Stimulated activated CD4-positive, alpha-beta T cell treated with anti-CD3 and anti-CD28 coated beads, Interleukin-4, amount 100 ng/mL, for 1 hour (primary cell): ENCODE measurements around the gene GTPBP2.
"Not testable (repeated sequence)": the region's sequence is repeated elsewhere in the genome, so short reads cannot be mapped to it uniquely, and the experiment has no call there.

Experiments
- DNase-seq: peaks from one replicate; pipeline ENCODE4 v3.0.0-alpha.2; 2020

The GTPBP2 gene

GRCh38 chr6:43623880-43624785, 4.9 kb downstream of the GTPBP2 start:
- DNase-seq = no peak

- DNase-seq = no peak
These were observed 6.5 kb downstream of the GTPBP2 start for GRCh38 chr6:43622541-43622940.

GRCh38 chr6:43621836-43622180, 7.3 kb downstream of the GTPBP2 start:
- no peak for DNase-seq

- DNase-seq = no peak
These were observed 7.8 kb downstream of the GTPBP2 start for GRCh38 chr6:43621078-43621835.

GRCh38 chr6:43616725-43617472, 12.2 kb downstream of the GTPBP2 start:
- DNase-seq = no peak

GRCh38 chr6:43614396-43614730, 14.7 kb downstream of the GTPBP2 start:
- no peak for DNase-seq

- DNase-seq = no peak
These were observed 15.2 kb downstream of the GTPBP2 start for GRCh38 chr6:43613721-43614395.

- no peak for DNase-seq
These were observed 18.6 kb downstream of the GTPBP2 start for GRCh38 chr6:43610431-43610830.

GRCh38 chr6:43609402-43609801, 19.7 kb downstream of the GTPBP2 start:
- no peak for DNase-seq

- no peak for DNase-seq
These were observed 20.3 kb downstream of the GTPBP2 start for GRCh38 chr6:43608807-43609206.

- peak; percentile 59 for DNase-seq
These were observed 20.7 kb downstream of the GTPBP2 start for GRCh38 chr6:43608310-43608763.

GRCh38 chr6:43606019-43606418, 23.0 kb downstream of the GTPBP2 start:
- DNase-seq = no peak

- no peak for DNase-seq
These were observed 24.9 kb downstream of the GTPBP2 start for GRCh38 chr6:43604174-43604573.

- no peak for DNase-seq
These were observed 28.5 kb downstream of the GTPBP2 start for GRCh38 chr6:43600595-43600994.

GRCh38 chr6:43593938-43594337, 35.1 kb downstream of the GTPBP2 start:
- DNase-seq = no peak

- not testable (repeated sequence) for DNase-seq
These were observed 39.5 kb downstream of the GTPBP2 start for GRCh38 chr6:43589564-43589963.

- no peak for DNase-seq
These were observed 40.9 kb downstream of the GTPBP2 start for GRCh38 chr6:43588194-43588593.

- DNase-seq = no peak
These were observed 44.0 kb downstream of the GTPBP2 start for GRCh38 chr6:43584892-43585570.

GRCh38 chr6:43582911-43583310, 46.2 kb downstream of the GTPBP2 start:
- DNase-seq = no peak

GRCh38 chr6:43579171-43579570, 49.9 kb downstream of the GTPBP2 start:
- no peak for DNase-seq

- no peak for DNase-seq
These were observed 50.3 kb downstream of the GTPBP2 start for GRCh38 chr6:43578748-43579147.
